GM23338 (cell line): ENCODE results near the gene CCDC188. TPM values are rescaled to one million over a fixed set of nuclear protein-coding genes. Genes with fewer than 3 reads are reported as not detected.

Source experiments
- ATAC-seq: fragments of 200-7000 bp; cut with Tn5 transposase; 3 replicates; pipeline ENCODE4 v1.9.1; 2020
- DNase-seq: peaks from one replicate; pipeline ENCODE4 v3.0.0-alpha.2; 2015; ENCODE audit warnings: low spot score
- H2AFZ ChIP-seq: fragments of 200-600 bp; sonication (generic); 2 replicates; pipeline ENCODE4 v1.8.0; 2016; ENCODE audit warnings: antibody characterized with exemption, mild to moderate bottlenecking, moderate library complexity
- H3F3A ChIP-seq: fragments of 200-600 bp; sonication (generic); replicated peaks from 2 replicates; pipeline ENCODE4 v1.8.0; 2017; ENCODE audit warnings: antibody characterized with exemption, mixed run types, low read depth
- H3K27ac ChIP-seq: fragments of 200-600 bp; sonication (generic); 2 replicates; pipeline ENCODE4 v1.6.1; 2016; ENCODE audit warnings: low read depth
- H3K27me3 ChIP-seq: fragments of 200-600 bp; sonication (generic); 2 replicates; pipeline ENCODE4 v1.8.0; 2016; ENCODE audit warnings: mild to moderate bottlenecking, mixed run types, moderate library complexity; ENCODE audit not compliant: insufficient read depth
- H3K36me3 ChIP-seq: fragments of 200-600 bp; sonication (generic); 2 replicates; pipeline ENCODE4 v1.8.0; 2016; ENCODE audit warnings: mild to moderate bottlenecking; ENCODE audit not compliant: insufficient read depth
- H3K4me1 ChIP-seq: fragments of 200-600 bp; sonication (generic); 2 replicates; pipeline ENCODE4 v1.8.0; 2016; ENCODE audit warnings: mild to moderate bottlenecking, moderate library complexity; ENCODE audit not compliant: insufficient read depth
- H3K4me2 ChIP-seq: fragments of 200-600 bp; sonication (generic); 2 replicates; pipeline ENCODE4 v1.7.1; 2017; ENCODE audit warnings: mixed run types
- H3K4me3 ChIP-seq: fragments of 200-600 bp; sonication (generic); 2 replicates; pipeline ENCODE4 v1.6.1; 2016; ENCODE audit warnings: mixed run types
- H3K79me2 ChIP-seq: fragments of 200-600 bp; sonication (generic); replicated peaks from 2 replicates; pipeline ENCODE4 v1.8.0; 2017; ENCODE audit warnings: mild to moderate bottlenecking; ENCODE audit not compliant: insufficient read depth
- H3K9me2 ChIP-seq: fragments of 200-600 bp; sonication (generic); 2 replicates; pipeline ENCODE4 v1.8.0; 2017; ENCODE audit not compliant: insufficient read depth
- H4K20me1 ChIP-seq: fragments of 200-600 bp; sonication (generic); replicated peaks from 2 replicates; pipeline ENCODE4 v1.8.0; 2017; ENCODE audit warnings: mild to moderate bottlenecking; ENCODE audit not compliant: insufficient read depth
- H3K27ac Mint-ChIP-seq: 2 replicates; pipeline ENCODE4 v1.8.0; 2020; ENCODE audit warnings: inconsistent platforms, mild to moderate bottlenecking, moderate library complexity, mixed read lengths
- H3K27me3 Mint-ChIP-seq: 3 replicates; pipeline ENCODE4 v1.8.0; 2022; ENCODE audit warnings: low read depth, mild to moderate bottlenecking, moderate library complexity, mixed read lengths, inconsistent platforms; ENCODE audit not compliant: insufficient read depth, poor library complexity
- H3K36me3 Mint-ChIP-seq: 3 replicates; pipeline ENCODE4 v1.8.0; 2021; ENCODE audit warnings: low read depth, mild to moderate bottlenecking, inconsistent platforms, moderate library complexity, mixed read lengths
- H3K4me1 Mint-ChIP-seq: 3 replicates; pipeline ENCODE4 v1.8.0; 2020; ENCODE audit warnings: mild to moderate bottlenecking, inconsistent platforms, mixed read lengths
- H3K4me3 Mint-ChIP-seq: 3 replicates; pipeline ENCODE4 v1.8.0; 2021; ENCODE audit warnings: moderate library complexity, mild to moderate bottlenecking, inconsistent platforms, mixed read lengths
- H3K9me3 Mint-ChIP-seq: 3 replicates; pipeline ENCODE4 v1.8.0; 2020; ENCODE audit warnings: moderate library complexity, mild to moderate bottlenecking, inconsistent platforms, mixed read lengths
- CREB1 ChIP-seq: fragments of 250-450 bp; sonication (Bioruptor Pico); IDR thresholded peaks from 2 replicates; pipeline ENCODE4 v1.5.0; 2020; ENCODE audit warnings: low read depth, mild to moderate bottlenecking, moderate library complexity
- EZH2 ChIP-seq: fragments of 200-600 bp; sonication (generic); IDR thresholded peaks from one replicate; pipeline ENCODE4 v1.8.0; 2017; ENCODE audit warnings: antibody characterized with exemption, mild to moderate bottlenecking, low read depth; ENCODE audit not compliant: unreplicated experiment
- EZH2phosphoT487 ChIP-seq: fragments of 200-600 bp; sonication (generic); IDR thresholded peaks from one replicate; pipeline ENCODE4 v1.8.1; 2018; ENCODE audit warnings: antibody characterized with exemption; ENCODE audit not compliant: unreplicated experiment
- JUNB ChIP-seq: IDR thresholded peaks from one replicate; pipeline ENCODE4 v1.6.1; 2016; ENCODE audit warnings: antibody characterized with exemption; ENCODE audit not compliant: unreplicated experiment
- NANOG ChIP-seq: IDR thresholded peaks from 2 replicates; pipeline ENCODE4 v1.6.1; 2016; ENCODE audit warnings: antibody characterized with exemption, borderline replicate concordance
- POLR2AphosphoS5 ChIP-seq: IDR thresholded peaks from 2 replicates; pipeline ENCODE4 v1.6.1; 2016; ENCODE audit warnings: antibody characterized with exemption, low read depth
- STAT1 ChIP-seq: IDR thresholded peaks from one replicate; pipeline ENCODE4 v1.6.1; 2016; ENCODE audit warnings: antibody characterized with exemption; ENCODE audit not compliant: unreplicated experiment
- ZNF114 ChIP-seq: fragments of 250-450 bp; sonication (Bioruptor Pico); IDR thresholded peaks from 2 replicates; pipeline ENCODE4 v1.5.0; 2020; ENCODE audit warnings: mild to moderate bottlenecking, moderate library complexity
- ZNF331 ChIP-seq: fragments of 250-450 bp; sonication (Bioruptor Pico); IDR thresholded peaks from 2 replicates; pipeline ENCODE4 v1.5.0; 2020; ENCODE audit warnings: low read depth, mild to moderate bottlenecking, moderate library complexity
- polyA plus RNA-seq: library from polyadenylated mRNA; unstranded; fragments of >200 nt; fragmentation: Nextera tagmentation; extraction: Ambion mirVana; gene quantifications from 2 replicates; pipeline ENCODE4 v1.2.1, GENCODE V29; 2016
- total RNA-seq: library from RNA; depleted of rRNA; stranded (reverse); fragments of >200 nt; shearing (Covaris generic); gene quantifications from 2 replicates; pipeline ENCODE4 v1.2.3, GENCODE V29; 2014
- TF ChIP-seq, protein P1 (sequence below): fragments of 250-450 bp; sonication (Bioruptor Pico); IDR thresholded peaks from 2 replicates; pipeline ENCODE4 v1.5.0; 2020; ENCODE audit warnings: mild to moderate bottlenecking, moderate library complexity
- TF ChIP-seq, protein P2 (sequence below): IDR thresholded peaks from 2 replicates; pipeline ENCODE4 v1.6.1; 2016; ENCODE audit warnings: antibody characterized with exemption
- TF ChIP-seq, protein P3 (sequence below), 2 experiments: fragments of 200-600 bp in 1 of 2; sonication (generic) in 1 of 2; conservative IDR thresholded peaks; 2 replicates each; pipeline versions ENCODE4 v1.5.1 to v1.6.1; 2016 to 2017; ENCODE audit warnings: antibody characterized with exemption in 2 of 2, low read depth in 2 of 2, mild to moderate bottlenecking in 2 of 2, moderate library complexity in 1 of 2
- TF ChIP-seq, protein P4 (sequence below): IDR thresholded peaks from one replicate; pipeline ENCODE4 v1.6.1; 2018; ENCODE audit warnings: antibody characterized with exemption; ENCODE audit not compliant: unreplicated experiment

CCDC188 gene
- total and polyA plus RNA-seq, 2 experiments from 2014 or later = not detected

DNA sequence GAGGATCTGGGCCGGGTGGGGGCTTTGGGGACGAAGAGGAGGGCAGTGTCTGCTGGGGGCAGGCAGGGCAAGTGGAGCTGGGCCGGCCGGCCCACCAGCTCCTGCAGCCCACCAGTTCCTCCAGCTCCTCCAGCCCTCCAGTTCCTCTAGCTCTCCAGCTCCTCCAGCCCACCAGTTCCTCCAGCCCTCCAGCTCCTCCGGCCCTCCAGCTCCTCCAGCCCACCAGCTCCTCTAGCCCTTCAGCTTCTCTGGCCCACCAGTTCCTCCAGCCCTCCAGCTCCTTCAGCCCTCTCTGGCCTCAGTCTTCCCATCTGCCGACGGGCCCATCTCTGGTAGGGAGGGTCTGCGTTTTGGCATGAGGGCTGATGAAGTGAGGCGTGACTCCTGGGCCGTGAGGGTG is 9.2 kb upstream of the CCDC188 start:
- H3K4me3 Mint-ChIP-seq = no peak overlapping the region
- H3K4me3 ChIP-seq = no peak overlapping the region
- H3K9me3 Mint-ChIP-seq = peaks cover 4% of the 10 kb centered on the region
- DNase-seq (no peak), ATAC-seq (no peak)
- H3K27ac Mint-ChIP-seq = no peak overlapping the region
- peaks cover 3% of the 10 kb centered on the region; the same call in 1 of the 3 replicates for H3K36me3 Mint-ChIP-seq
- H4K20me1 ChIP-seq = no peaks in the 10 kb centered on the region
- no peaks in the 10 kb centered on the region for H3K36me3 ChIP-seq
- no peaks in the 10 kb centered on the region for H3F3A ChIP-seq
- peaks cover 2% of the 10 kb centered on the region for H3K27me3 Mint-ChIP-seq
- H3K4me1 ChIP-seq = no peaks in the 10 kb centered on the region
- H3K4me2 ChIP-seq = no peak overlapping the region
- no peaks in the 10 kb centered on the region for H3K9me2 ChIP-seq
- no peaks in the 10 kb centered on the region for H3K79me2 ChIP-seq
- TF ChIP-seq ZNF114 (no peak), JUNB (no peak), EZH2 (no peak), ZNF331 (CRISPR knock-in tag) (no peak), EZH2phosphoT487 (no peak), POLR2AphosphoS5 (no peak), CREB1 (CRISPR knock-in tag) (no peak), STAT1 (no peak), NANOG (no peak)
- TF ChIP-seq, protein P1, sequence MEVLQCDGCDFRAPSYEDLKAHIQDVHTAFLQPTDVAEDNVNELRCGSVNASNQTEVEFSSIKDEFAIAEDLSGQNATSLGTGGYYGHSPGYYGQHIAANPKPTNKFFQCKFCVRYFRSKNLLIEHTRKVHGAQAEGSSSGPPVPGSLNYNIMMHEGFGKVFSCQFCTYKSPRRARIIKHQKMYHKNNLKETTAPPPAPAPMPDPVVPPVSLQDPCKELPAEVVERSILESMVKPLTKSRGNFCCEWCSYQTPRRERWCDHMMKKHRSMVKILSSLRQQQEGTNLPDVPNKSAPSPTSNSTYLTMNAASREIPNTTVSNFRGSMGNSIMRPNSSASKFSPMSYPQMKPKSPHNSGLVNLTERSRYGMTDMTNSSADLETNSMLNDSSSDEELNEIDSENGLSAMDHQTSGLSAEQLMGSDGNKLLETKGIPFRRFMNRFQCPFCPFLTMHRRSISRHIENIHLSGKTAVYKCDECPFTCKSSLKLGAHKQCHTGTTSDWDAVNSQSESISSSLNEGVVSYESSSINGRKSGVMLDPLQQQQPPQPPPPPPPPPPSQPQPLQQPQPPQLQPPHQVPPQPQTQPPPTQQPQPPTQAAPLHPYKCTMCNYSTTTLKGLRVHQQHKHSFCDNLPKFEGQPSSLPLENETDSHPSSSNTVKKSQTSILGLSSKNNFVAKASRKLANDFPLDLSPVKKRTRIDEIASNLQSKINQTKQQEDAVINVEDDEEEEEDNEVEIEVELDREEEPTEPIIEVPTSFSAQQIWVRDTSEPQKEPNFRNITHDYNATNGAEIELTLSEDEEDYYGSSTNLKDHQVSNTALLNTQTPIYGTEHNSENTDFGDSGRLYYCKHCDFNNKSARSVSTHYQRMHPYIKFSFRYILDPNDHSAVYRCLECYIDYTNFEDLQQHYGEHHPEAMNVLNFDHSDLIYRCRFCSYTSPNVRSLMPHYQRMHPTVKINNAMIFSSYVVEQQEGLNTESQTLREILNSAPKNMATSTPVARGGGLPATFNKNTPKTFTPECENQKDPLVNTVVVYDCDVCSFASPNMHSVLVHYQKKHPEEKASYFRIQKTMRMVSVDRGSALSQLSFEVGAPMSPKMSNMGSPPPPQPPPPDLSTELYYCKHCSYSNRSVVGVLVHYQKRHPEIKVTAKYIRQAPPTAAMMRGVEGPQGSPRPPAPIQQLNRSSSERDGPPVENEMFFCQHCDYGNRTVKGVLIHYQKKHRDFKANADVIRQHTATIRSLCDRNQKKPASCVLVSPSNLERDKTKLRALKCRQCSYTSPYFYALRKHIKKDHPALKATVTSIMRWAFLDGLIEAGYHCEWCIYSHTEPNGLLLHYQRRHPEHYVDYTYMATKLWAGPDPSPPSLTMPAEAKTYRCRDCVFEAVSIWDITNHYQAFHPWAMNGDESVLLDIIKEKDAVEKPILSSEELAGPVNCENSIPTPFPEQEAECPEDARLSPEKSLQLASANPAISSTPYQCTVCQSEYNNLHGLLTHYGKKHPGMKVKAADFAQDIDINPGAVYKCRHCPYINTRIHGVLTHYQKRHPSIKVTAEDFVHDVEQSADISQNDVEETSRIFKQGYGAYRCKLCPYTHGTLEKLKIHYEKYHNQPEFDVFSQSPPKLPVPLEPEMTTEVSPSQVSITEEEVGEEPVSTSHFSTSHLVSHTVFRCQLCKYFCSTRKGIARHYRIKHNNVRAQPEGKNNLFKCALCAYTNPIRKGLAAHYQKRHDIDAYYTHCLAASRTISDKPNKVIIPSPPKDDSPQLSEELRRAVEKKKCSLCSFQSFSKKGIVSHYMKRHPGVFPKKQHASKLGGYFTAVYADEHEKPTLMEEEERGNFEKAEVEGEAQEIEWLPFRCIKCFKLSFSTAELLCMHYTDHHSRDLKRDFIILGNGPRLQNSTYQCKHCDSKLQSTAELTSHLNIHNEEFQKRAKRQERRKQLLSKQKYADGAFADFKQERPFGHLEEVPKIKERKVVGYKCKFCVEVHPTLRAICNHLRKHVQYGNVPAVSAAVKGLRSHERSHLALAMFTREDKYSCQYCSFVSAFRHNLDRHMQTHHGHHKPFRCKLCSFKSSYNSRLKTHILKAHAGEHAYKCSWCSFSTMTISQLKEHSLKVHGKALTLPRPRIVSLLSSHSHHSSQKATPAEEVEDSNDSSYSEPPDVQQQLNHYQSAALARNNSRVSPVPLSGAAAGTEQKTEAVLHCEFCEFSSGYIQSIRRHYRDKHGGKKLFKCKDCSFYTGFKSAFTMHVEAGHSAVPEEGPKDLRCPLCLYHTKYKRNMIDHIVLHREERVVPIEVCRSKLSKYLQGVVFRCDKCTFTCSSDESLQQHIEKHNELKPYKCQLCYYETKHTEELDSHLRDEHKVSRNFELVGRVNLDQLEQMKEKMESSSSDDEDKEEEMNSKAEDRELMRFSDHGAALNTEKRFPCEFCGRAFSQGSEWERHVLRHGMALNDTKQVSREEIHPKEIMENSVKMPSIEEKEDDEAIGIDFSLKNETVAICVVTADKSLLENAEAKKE = no peak
- TF ChIP-seq, protein P2, sequence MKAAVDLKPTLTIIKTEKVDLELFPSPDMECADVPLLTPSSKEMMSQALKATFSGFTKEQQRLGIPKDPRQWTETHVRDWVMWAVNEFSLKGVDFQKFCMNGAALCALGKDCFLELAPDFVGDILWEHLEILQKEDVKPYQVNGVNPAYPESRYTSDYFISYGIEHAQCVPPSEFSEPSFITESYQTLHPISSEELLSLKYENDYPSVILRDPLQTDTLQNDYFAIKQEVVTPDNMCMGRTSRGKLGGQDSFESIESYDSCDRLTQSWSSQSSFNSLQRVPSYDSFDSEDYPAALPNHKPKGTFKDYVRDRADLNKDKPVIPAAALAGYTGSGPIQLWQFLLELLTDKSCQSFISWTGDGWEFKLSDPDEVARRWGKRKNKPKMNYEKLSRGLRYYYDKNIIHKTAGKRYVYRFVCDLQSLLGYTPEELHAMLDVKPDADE = no peak
- TF ChIP-seq, protein P3, sequence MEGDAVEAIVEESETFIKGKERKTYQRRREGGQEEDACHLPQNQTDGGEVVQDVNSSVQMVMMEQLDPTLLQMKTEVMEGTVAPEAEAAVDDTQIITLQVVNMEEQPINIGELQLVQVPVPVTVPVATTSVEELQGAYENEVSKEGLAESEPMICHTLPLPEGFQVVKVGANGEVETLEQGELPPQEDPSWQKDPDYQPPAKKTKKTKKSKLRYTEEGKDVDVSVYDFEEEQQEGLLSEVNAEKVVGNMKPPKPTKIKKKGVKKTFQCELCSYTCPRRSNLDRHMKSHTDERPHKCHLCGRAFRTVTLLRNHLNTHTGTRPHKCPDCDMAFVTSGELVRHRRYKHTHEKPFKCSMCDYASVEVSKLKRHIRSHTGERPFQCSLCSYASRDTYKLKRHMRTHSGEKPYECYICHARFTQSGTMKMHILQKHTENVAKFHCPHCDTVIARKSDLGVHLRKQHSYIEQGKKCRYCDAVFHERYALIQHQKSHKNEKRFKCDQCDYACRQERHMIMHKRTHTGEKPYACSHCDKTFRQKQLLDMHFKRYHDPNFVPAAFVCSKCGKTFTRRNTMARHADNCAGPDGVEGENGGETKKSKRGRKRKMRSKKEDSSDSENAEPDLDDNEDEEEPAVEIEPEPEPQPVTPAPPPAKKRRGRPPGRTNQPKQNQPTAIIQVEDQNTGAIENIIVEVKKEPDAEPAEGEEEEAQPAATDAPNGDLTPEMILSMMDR (conservative IDR thresholded peaks at IDR 0.05; ENCODE audit: low read depth in 2 of 2) = no peak
- TF ChIP-seq, protein P4, sequence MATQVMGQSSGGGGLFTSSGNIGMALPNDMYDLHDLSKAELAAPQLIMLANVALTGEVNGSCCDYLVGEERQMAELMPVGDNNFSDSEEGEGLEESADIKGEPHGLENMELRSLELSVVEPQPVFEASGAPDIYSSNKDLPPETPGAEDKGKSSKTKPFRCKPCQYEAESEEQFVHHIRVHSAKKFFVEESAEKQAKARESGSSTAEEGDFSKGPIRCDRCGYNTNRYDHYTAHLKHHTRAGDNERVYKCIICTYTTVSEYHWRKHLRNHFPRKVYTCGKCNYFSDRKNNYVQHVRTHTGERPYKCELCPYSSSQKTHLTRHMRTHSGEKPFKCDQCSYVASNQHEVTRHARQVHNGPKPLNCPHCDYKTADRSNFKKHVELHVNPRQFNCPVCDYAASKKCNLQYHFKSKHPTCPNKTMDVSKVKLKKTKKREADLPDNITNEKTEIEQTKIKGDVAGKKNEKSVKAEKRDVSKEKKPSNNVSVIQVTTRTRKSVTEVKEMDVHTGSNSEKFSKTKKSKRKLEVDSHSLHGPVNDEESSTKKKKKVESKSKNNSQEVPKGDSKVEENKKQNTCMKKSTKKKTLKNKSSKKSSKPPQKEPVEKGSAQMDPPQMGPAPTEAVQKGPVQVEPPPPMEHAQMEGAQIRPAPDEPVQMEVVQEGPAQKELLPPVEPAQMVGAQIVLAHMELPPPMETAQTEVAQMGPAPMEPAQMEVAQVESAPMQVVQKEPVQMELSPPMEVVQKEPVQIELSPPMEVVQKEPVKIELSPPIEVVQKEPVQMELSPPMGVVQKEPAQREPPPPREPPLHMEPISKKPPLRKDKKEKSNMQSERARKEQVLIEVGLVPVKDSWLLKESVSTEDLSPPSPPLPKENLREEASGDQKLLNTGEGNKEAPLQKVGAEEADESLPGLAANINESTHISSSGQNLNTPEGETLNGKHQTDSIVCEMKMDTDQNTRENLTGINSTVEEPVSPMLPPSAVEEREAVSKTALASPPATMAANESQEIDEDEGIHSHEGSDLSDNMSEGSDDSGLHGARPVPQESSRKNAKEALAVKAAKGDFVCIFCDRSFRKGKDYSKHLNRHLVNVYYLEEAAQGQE = no peak
- peaks cover 4% of the 10 kb centered on the region; the same call in 2 of the 3 replicates for H3K4me1 Mint-ChIP-seq
- H2AFZ ChIP-seq = no peak overlapping the region
- no peak overlapping the region for H3K27ac ChIP-seq
- H3K27me3 ChIP-seq = no peaks in the 10 kb centered on the region
